Peyer's patch (tissue), 4 donors: ENCODE data around the gene FAM111A.

Experiments
- POLR2A ChIP-seq, 2 donors: fragments of 450-650 bp; IDR thresholded peaks; one replicate each; pipeline ENCODE4 v1.5.1; 2017; ENCODE audit warnings: antibody characterized with exemption in 2 of 2, mild to moderate bottlenecking in 2 of 2, moderate library complexity in 2 of 2
- TF ChIP-seq, protein P1 (sequence below), 6 experiments: fragments of 450-650 bp in 4 of 6; fragments of 200-600 bp in 2 of 6; sonication (generic) in 1 of 6; IDR thresholded peaks; one replicate each; pipeline ENCODE4 v1.5.1; 2017 to 2019; ENCODE audit warnings: antibody characterized with exemption in 6 of 6, mild to moderate bottlenecking in 3 of 6, moderate library complexity in 1 of 6

DNA sequence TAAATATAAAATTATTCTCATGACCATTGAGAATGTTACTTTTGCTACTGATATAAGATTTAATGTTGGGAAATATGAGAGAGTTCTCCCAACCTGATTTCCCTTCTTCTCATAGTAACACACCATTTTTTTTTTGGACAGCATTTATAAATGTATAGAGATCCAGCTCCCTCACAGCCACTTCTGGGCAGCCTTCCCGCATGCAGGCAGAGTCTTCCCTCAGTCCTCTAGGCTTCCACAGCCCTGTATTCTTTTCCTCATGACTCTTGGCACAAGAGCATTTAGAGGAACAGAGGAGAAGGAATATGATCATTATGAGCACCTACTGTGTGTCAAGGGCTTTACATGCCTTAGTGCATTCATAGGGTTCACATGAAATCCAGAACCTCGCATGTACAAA is 38.3 kb downstream of the FAM111A start:
- TF ChIP-seq, protein P1, sequence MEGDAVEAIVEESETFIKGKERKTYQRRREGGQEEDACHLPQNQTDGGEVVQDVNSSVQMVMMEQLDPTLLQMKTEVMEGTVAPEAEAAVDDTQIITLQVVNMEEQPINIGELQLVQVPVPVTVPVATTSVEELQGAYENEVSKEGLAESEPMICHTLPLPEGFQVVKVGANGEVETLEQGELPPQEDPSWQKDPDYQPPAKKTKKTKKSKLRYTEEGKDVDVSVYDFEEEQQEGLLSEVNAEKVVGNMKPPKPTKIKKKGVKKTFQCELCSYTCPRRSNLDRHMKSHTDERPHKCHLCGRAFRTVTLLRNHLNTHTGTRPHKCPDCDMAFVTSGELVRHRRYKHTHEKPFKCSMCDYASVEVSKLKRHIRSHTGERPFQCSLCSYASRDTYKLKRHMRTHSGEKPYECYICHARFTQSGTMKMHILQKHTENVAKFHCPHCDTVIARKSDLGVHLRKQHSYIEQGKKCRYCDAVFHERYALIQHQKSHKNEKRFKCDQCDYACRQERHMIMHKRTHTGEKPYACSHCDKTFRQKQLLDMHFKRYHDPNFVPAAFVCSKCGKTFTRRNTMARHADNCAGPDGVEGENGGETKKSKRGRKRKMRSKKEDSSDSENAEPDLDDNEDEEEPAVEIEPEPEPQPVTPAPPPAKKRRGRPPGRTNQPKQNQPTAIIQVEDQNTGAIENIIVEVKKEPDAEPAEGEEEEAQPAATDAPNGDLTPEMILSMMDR (IDR thresholded peaks at IDR 0.05), result no peak
- no peak for TF ChIP-seq POLR2A (IDR thresholded peaks at IDR 0.05)
